ENCODE results near the gene NPDC1.

NPDC1 gene

GRCh38 chr9:137012694-137013570, 33.0 kb downstream of the NPDC1 start:
- TF ChIP-seq GATA2 (IDR thresholded peaks at IDR 0.05; ENCODE audit: low read depth, low read length) (no peak), GATA3 (IDR thresholded peaks at IDR 0.05; ENCODE audit: low read depth, low read length) (no peak)

- TF ChIP-seq GATA3 (IDR thresholded peaks at IDR 0.05; ENCODE audit: low read depth, low read length) (no peak), GATA2 (IDR thresholded peaks at IDR 0.05; ENCODE audit: low read depth, low read length) (no peak)
These were observed 33.9 kb downstream of the NPDC1 start for GRCh38 chr9:137011907-137012675.

GRCh38 chr9:137011156-137011555, 34.8 kb downstream of the NPDC1 start:
- TF ChIP-seq GATA3 (IDR thresholded peaks at IDR 0.05; ENCODE audit: low read depth, low read length), result no peak
- no peak for TF ChIP-seq GATA2 (IDR thresholded peaks at IDR 0.05; ENCODE audit: low read depth, low read length)

GRCh38 chr9:137009938-137010732, 35.8 kb downstream of the NPDC1 start:
- no peak for TF ChIP-seq GATA2 (IDR thresholded peaks at IDR 0.05; ENCODE audit: low read depth, low read length)
- TF ChIP-seq GATA3 (IDR thresholded peaks at IDR 0.05; ENCODE audit: low read depth, low read length), result no peak

- TF ChIP-seq GATA3 (IDR thresholded peaks at IDR 0.05; ENCODE audit: low read depth, low read length) (no peak), GATA2 (IDR thresholded peaks at IDR 0.05; ENCODE audit: low read depth, low read length) (no peak)
These were observed 36.8 kb downstream of the NPDC1 start for GRCh38 chr9:137009217-137009616.

GRCh38 chr9:137008312-137008711, 37.7 kb downstream of the NPDC1 start:
- TF ChIP-seq GATA2 (IDR thresholded peaks at IDR 0.05; ENCODE audit: low read depth, low read length), result no peak
- no peak for TF ChIP-seq GATA3 (IDR thresholded peaks at IDR 0.05; ENCODE audit: low read depth, low read length)

- TF ChIP-seq GATA2 (IDR thresholded peaks at IDR 0.05; ENCODE audit: low read depth, low read length) (no peak), GATA3 (IDR thresholded peaks at IDR 0.05; ENCODE audit: low read depth, low read length) (no peak)
These were observed 38.1 kb downstream of the NPDC1 start for GRCh38 chr9:137007816-137008270.

GRCh38 chr9:137007108-137007815, 38.7 kb downstream of the NPDC1 start:
- TF ChIP-seq GATA3 (IDR thresholded peaks at IDR 0.05; ENCODE audit: low read depth, low read length) (no peak), GATA2 (IDR thresholded peaks at IDR 0.05; ENCODE audit: low read depth, low read length) (no peak)

- TF ChIP-seq GATA2 (IDR thresholded peaks at IDR 0.05; ENCODE audit: low read depth, low read length), result no peak
- no peak for TF ChIP-seq GATA3 (IDR thresholded peaks at IDR 0.05; ENCODE audit: low read depth, low read length)
These were observed 39.6 kb downstream of the NPDC1 start for GRCh38 chr9:137006116-137007003.

- TF ChIP-seq GATA2 (IDR thresholded peaks at IDR 0.05; ENCODE audit: low read depth, low read length), result no peak
- TF ChIP-seq GATA3 (IDR thresholded peaks at IDR 0.05; ENCODE audit: low read depth, low read length), result no peak
These were observed 43.3 kb downstream of the NPDC1 start for GRCh38 chr9:137002646-137003041.

- no peak for TF ChIP-seq GATA3 (IDR thresholded peaks at IDR 0.05; ENCODE audit: low read depth, low read length)
- no peak for TF ChIP-seq GATA2 (IDR thresholded peaks at IDR 0.05; ENCODE audit: low read depth, low read length)
These were observed 43.9 kb downstream of the NPDC1 start for GRCh38 chr9:137001857-137002645.
